Measurements from ENCODE around the gene STPG2. TPM values are rescaled to one million over a fixed set of nuclear protein-coding genes. Genes with fewer than 3 reads are reported as not detected.

Gene STPG2
- total and polyA plus RNA-seq, 10 of the 15 experiments (the other 5 are each of a cell fraction or from before 2014, with no cell fraction given): 0.13 to 0.24 TPM; not detected in 8

- Histone ChIP-seq H3K4me2 (ENCODE audit: control insufficient read depth, insufficient read depth) (no peak overlapping the region), H3K9ac (ENCODE audit: control insufficient read depth, insufficient read depth, low read length) (no peak overlapping the region), H2AFZ (ENCODE audit: control insufficient read depth, low read depth, low read length) (no peak overlapping the region), H3K4me3 (no peak overlapping the region), H3K36me3 (ENCODE audit: control insufficient read depth in 2 of 2, insufficient read depth in 2 of 2, low read length in 1 of 2) (no peaks in the 10 kb centered on the region), H3K27me3 (replicated peaks in 1 of 2; ENCODE audit: control insufficient read depth in 2 of 2, insufficient read depth in 2 of 2, low read length in 1 of 2) (no peaks in the 10 kb centered on the region), H3K79me2 (ENCODE audit: control insufficient read depth, insufficient read depth, low read length) (no peaks in the 10 kb centered on the region), H3K9me3 (replicated peaks; ENCODE audit: control insufficient read depth, insufficient read depth, low read length) (no peaks in the 10 kb centered on the region), H4K20me1 (ENCODE audit: control insufficient read depth, insufficient read depth) (no peaks in the 10 kb centered on the region), H3K4me1 (ENCODE audit: control insufficient read depth, insufficient read depth, low read length) (no peaks in the 10 kb centered on the region), H3K27ac (ENCODE audit: control insufficient read depth, insufficient read depth) (no peak overlapping the region)
- no peak for ATAC-seq
- in situ Hi-C loops (cut with MboI): no loop called here
- ChIA-PET RAD21 (ENCODE audit: unreplicated experiment) (no interaction called here), POLR2A (interaction anchor here (0.6 kb wide), 1 partner anchor 59 kb away, joined by 3 read pairs; no protein-coding TSS in a partner anchor), SMC1A (ENCODE audit: uncharacterized antibody, unreplicated experiment) (interaction anchor here (0.6 kb wide), 1 partner anchor 1379 kb away, joined by 3 read pairs; no protein-coding TSS in a partner anchor), CTCF (interaction anchor here (0.6 kb wide), 1 partner anchor 1166 kb away, joined by 3 read pairs; no protein-coding TSS in a partner anchor)
- intact Hi-C loops (cut with micrococcal nuclease; ENCODE audit: unreplicated experiment): no loop called here
- no peak for FAIRE-seq
- WGBS (ENCODE audit: insufficient coverage, insufficient replicate concordance, low lambda C conversion rate, missing lambda C conversion rate): 7% methylated on average over 1 of the region's 1 CpG
- BruUV-seq (replicated peaks): no TSS peak
- no peak for DNase-seq (ENCODE audit: low read depth, low spot score)
- no peak for TF ChIP-seq NFYA (IDR thresholded peaks at IDR 0.05; ENCODE audit: borderline replicate concordance, low read depth, low read length)
- TF ChIP-seq ZNF622 (IDR thresholded peaks at IDR 0.05): no peak
- TF ChIP-seq ZBTB40 (IDR thresholded peaks at IDR 0.05; ENCODE audit: borderline replicate concordance): no peak
- no peak for TF ChIP-seq YBX1 (IDR thresholded peaks at IDR 0.05)
- TF ChIP-seq, protein P1, sequence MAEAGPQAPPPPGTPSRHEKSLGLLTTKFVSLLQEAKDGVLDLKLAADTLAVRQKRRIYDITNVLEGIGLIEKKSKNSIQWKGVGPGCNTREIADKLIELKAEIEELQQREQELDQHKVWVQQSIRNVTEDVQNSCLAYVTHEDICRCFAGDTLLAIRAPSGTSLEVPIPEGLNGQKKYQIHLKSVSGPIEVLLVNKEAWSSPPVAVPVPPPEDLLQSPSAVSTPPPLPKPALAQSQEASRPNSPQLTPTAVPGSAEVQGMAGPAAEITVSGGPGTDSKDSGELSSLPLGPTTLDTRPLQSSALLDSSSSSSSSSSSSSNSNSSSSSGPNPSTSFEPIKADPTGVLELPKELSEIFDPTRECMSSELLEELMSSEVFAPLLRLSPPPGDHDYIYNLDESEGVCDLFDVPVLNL (IDR thresholded peaks at IDR 0.05; ENCODE audit: low read depth, low read length): no peak
- no peak for TF ChIP-seq CUX1 (IDR thresholded peaks at IDR 0.05; ENCODE audit: insufficient replicate concordance, low read depth, low read length)
- no peak for TF ChIP-seq ATF2 (IDR thresholded peaks at IDR 0.05; ENCODE audit: low read length)
- TF ChIP-seq SKIL (IDR thresholded peaks at IDR 0.05; ENCODE audit: low read depth, poor library complexity, severe bottlenecking): no peak
These were observed 275.7 kb downstream of the STPG2 start for GRCh38 chr4:97867557-97868091.
